HUDEP-2 (cell line): ENCODE data around the gene AGBL5.
A peak's percentile ranks its signal among the peaks of the same experiment; 100 is the strongest.

Source experiments
- DNase-seq, 76 experiments: peaks; one replicate each; lab custom pipeline; 2025; ENCODE audit not compliant: unreplicated experiment in 76 of 76; lab: John Stamatoyannopoulos, UW

Gene AGBL5

GRCh38 chr2:27076323-27076722 is 24.9 kb downstream of the AGBL5 start:
- DNase-seq = no peak

DNA sequence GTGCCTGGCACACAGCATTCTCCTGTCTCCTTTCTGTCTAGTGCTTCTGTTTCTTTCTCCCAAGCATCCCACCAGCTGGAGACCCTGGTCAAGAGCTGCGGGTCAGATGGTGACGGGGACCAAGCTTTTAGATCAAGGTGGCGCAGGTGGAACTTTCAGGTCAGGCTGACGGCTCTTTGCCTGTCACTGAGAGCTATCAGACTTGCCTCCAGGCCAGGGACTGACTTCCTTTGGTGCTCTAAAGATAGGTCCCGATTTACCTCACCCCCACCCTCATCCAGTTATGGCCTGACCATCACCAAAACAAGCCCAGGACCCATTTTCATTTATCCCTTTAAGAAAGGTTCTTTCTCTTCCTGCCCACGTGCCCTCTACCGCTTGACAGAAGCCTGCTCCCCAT is 25.8 kb downstream of the AGBL5 start:
- DNase-seq = no peak

DNA sequence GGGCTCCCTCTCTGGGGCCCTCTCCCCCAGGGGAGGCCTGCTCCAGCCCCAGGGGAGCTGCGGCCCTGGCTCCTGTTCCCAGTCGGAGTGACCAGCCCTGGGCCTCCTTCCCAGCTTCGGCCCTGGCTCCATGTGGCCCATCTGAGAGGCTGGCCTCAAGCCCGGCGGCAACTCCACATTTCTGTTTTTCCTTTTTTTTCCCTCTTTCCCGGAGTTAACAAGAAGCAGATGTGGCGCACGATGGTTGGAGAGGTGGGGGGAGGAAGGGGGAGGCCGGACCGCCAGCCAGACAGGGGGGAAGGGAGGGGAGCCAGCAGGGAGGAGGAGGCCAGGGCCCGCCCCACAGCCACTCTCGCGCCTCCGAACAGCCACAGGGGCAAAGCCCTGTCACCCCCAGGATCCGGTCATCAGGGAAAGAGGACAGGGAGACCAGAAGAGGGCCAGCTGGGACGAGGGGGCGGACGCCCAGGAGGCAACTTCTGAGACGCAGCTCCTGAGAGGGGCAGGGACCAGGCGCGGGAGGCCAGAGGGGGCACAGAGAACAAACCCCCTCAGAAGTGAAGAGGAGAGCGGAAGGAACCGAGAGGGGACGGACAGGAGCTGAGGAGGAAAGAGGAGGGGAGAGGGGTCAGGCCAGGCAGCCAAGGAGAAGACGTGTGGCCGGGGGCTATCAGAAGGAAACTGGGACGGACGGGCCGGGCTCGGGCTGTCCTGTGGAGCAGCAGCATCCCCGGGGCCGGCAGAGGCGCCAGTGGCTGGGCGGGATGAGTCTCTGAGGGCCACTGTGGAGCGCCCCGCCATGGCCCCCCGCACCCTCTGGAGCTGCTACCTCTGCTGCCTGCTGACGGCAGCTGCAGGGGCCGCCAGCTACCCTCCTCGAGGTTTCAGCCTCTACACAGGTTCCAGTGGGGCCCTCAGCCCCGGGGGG is 27.1 kb downstream of the AGBL5 start, which contains the start of gene EMILIN1:
Gene EMILIN1, plus strand, starts transcription at position 349 of the 928 bp plus-strand sequence. Its CDS starts 451 bp downstream, at position 800.
- no peak for DNase-seq

- no peak for DNase-seq
Observed at GRCh38 chr2:27079233-27080139, 28.0 kb downstream of the AGBL5 start.

GRCh38 chr2:27080140-27080469 is 28.6 kb downstream of the AGBL5 start:
- no peak for DNase-seq

DNA sequence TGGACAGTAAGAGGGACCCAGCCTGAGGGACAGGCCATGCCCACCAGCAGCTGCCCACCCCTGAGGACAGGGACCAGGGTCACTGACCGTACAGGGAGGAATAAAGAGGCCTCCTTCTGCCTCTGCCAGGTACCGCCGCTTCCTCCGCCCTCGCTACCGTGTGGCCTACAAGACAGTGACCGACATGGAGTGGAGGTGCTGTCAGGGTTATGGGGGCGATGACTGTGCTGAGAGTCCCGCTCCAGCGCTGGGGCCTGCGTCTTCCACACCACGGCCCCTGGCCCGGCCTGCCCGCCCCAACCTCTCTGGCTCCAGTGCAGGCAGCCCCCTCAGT is 29.1 kb downstream of the AGBL5 start:
- DNase-seq = no peak

- peak in 20 of 76 experiments; percentile 12 to 75 (median 34) for DNase-seq
Observed at GRCh38 chr2:27081984-27082772, 30.7 kb downstream of the AGBL5 start.

- peak in 1 of 76 experiments; percentile 16 for DNase-seq
Observed at GRCh38 chr2:27082773-27083409, 31.4 kb downstream of the AGBL5 start.

DNA sequence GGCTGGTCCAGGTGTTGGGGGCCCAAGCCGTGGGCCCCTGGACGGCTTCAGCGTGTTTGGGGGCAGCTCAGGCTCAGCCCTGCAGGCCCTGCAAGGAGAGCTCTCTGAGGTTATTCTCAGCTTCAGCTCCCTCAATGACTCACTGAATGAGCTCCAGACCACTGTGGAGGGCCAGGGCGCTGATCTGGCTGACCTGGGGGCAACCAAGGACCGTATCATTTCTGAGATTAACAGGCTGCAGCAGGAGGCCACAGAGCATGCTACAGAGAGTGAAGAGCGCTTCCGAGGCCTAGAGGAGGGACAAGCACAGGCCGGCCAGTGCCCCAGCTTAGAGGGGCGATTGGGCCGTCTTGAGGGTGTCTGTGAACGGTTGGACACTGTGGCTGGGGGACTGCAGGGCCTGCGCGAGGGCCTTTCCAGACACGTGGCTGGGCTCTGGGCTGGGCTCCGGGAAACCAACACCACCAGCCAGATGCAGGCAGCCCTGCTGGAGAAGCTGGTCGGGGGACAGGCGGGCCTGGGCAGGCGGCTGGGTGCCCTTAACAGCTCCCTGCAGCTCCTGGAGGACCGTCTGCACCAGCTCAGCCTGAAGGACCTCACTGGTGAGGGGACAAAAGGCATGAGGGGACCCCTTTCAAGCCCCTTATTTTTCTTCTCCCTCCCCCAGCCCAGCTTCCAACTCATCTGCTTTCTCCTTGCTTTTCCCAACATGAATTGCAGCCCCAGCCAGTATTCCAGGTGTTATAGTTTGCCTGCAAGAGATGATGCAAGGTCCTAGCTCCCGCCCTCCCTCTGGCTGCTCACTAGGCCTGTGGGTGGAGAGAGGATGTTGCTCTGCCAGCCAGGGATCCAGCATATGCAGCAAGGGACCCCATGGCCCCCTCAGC is 32.2 kb downstream of the AGBL5 start:
- no peak for DNase-seq

- no peak for DNase-seq
Observed at GRCh38 chr2:27084297-27085061, 33.0 kb downstream of the AGBL5 start.

- no peak for DNase-seq
Observed at GRCh38 chr2:27085062-27085672, 33.7 kb downstream of the AGBL5 start.

GRCh38 chr2:27085673-27086089 is 34.2 kb downstream of the AGBL5 start:
- peak in 62 of 76 experiments; percentile 5 to 83 (median 50) for DNase-seq

DNA sequence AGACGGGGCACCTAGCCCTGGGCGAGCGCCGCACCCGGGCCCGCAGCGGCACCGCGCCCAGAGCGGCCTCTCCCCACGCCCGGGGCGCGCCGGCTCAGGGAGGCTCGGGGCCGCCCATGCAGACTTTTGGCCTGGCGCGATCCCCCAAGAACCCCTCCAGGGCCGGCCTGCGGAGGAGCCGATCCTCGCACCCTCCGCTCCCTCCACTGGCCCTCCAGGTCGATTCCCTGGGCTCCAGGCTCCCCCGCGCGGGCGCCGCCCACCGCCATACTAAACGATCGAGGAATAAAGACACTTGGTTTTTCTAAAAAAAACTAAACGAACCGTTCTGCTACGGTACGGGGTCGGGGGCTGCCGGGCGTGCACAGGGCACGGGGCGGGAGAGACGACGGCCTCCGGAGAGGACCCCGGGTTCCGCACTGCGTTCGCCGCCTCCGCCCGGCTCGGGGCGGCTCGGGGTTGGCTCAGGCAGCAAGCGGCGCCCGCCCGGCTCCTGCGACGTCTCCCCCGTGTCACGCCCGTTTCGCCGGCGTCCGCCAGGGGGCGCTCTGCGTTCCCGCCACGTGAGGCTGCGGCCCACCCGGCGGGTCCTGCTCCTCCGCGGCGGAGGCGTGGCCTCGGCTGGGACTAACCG is 34.7 kb downstream of the AGBL5 start:
- peak in 75 of 76 experiments; percentile 10 to 97 (median 91) for DNase-seq

DNA sequence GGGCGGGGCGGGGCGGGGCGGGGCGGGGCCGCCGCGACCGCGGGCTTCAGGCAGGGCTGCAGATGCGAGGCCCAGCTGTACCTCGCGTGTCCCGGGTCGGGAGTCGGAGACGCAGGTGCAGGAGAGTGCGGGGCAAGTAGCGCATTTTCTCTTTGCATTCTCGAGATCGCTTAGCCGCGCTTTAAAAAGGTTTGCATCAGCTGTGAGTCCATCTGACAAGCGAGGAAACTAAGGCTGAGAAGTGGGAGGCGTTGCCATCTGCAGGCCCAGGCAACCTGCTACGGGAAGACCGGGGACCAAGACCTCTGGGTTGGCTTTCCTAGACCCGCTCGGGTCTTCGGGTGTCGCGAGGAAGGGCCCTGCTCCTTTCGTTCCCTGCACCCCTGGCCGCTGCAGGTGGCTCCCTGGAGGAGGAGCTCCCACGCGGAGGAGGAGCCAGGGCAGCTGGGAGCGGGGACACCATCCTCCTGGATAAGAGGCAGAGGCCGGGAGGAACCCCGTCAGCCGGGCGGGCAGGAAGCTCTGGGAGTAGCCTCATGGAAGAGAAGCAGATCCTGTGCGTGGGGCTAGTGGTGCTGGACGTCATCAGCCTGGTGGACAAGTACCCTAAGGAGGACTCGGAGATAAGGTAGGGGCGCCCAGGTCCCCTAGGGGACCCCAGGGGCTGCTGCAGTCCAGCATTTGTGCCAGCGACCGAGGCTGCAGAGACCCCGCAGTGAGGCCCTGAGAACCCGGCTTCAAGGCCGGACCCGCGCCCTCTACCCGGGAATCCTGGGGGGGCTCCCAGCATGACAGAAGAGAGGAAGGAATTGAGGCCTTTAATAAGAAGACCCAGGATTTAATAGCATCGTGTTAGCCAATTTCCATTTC is 35.5 kb downstream of the AGBL5 start, which contains the start of gene KHK:
Gene KHK, plus strand, starts transcription at position 49 of the 870 bp plus-strand sequence. Its CDS starts 488 bp downstream, at position 537.
- peak in 3 of 76 experiments; percentile 22 to 52 (median 51) for DNase-seq

DNA sequence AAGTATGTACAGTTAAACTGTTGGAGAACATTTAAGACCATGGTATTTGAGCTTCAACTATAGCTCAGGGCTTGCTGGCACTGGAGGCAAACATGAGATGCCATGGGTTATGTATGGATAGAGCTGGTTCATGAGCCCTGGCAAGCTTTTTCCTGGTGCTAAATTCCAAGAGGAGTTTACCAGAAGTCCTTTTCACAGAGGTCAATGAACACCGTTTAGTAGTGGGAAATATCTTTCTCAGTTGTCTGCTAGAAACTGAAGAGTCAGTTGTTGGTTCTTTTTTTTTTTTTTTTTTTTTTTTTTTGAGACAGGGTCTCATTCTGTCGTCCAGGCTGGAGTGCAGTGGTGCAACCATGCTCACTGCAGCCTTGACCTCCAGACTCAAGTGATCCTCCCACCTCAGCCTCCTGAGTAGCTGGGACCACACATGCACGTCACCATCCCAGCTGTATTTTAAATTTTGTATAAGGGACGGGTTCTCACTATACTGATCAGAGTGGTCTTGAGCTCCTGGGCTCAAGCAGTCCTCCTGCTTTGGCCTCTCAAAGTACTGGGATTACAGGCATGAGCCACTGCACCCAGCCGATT is 36.4 kb downstream of the AGBL5 start:
- DNase-seq = no peak

DNA sequence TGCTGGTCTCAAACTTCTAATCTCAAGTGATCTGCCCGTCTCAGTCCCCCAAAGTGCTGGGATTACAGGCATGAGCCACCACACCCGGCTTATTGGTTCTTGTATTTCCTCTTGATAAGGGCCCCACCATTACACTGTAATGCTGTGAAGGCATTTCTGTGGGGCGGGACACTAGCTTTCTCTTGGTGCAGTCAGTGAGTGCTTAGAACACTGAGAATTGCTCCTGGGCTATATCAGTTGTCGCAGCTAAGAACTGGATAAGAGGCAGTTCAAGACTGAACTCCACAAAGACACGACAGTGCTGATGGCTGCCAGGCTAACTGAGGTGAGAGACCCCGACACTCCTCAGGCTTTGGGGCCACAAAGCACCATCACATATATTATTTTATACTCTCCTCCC is 37.2 kb downstream of the AGBL5 start:
- DNase-seq = peak in 36 of 76 experiments; percentile 5 to 70 (median 29)
